Fibroblast of lung (primary cell): ENCODE data around the gene FAM43A. TPM values are rescaled to one million over a fixed set of nuclear protein-coding genes. Genes with fewer than 3 reads are reported as not detected.

Experiments used
- DNase-seq, 2 donors: peaks; one replicate each; pipeline versions ENCODE4 v3.0.0 to v3.0.0-alpha.2; 2010; ENCODE audit warnings: low read depth in 2 of 2
- H2AFZ ChIP-seq: 2 replicates; pipeline ENCODE4 v1.5.1; 2012; ENCODE audit warnings: low read length, control low read depth, inconsistent platforms
- H3K27ac ChIP-seq: 2 replicates; pipeline ENCODE4 v1.5.1; 2011; ENCODE audit warnings: low read length, control low read depth; ENCODE audit not compliant: insufficient read depth
- H3K27me3 ChIP-seq: 2 replicates; pipeline ENCODE4 v1.5.1; 2011; ENCODE audit warnings: mild to moderate bottlenecking, low read length; ENCODE audit not compliant: control insufficient read depth, insufficient read depth
- H3K36me3 ChIP-seq: 2 replicates; pipeline ENCODE4 v1.5.1; 2011; ENCODE audit warnings: low read length; ENCODE audit not compliant: control insufficient read depth, insufficient read depth
- H3K4me1 ChIP-seq: 2 replicates; pipeline ENCODE4 v1.5.1; 2011; ENCODE audit warnings: low read length; ENCODE audit not compliant: control insufficient read depth, insufficient read depth; ENCODE audit errors: extremely low read depth
- H3K4me2 ChIP-seq: 2 replicates; pipeline ENCODE4 v1.5.1; 2011; ENCODE audit warnings: low read length, control low read depth; ENCODE audit not compliant: insufficient read depth; ENCODE audit errors: extremely low read depth
- H3K4me3 ChIP-seq, 4 experiments: fragments of 200-600 bp in 1 of 4; sonication (generic) in 1 of 4; replicated peaks in 1 of 4; 2 replicates each; pipeline ENCODE4 v1.5.1; 2011 to 2016; ENCODE audit warnings: low read length in 4 of 4, low read depth in 3 of 4, mild to moderate bottlenecking in 3 of 4, control low read depth in 2 of 4, inconsistent platforms in 1 of 4, mixed read lengths in 1 of 4; ENCODE audit not compliant: insufficient read depth in 1 of 4; ENCODE audit errors: control extremely low read depth in 1 of 4
- H3K79me2 ChIP-seq: 2 replicates; pipeline ENCODE4 v1.5.1; 2012; ENCODE audit warnings: mild to moderate bottlenecking, low read length, inconsistent platforms; ENCODE audit not compliant: control insufficient read depth, insufficient read depth
- H3K9ac ChIP-seq: 2 replicates; pipeline ENCODE4 v1.5.1; 2011; ENCODE audit warnings: mild to moderate bottlenecking, low read length, control low read depth; ENCODE audit not compliant: insufficient read depth
- H3K9me3 ChIP-seq: 2 replicates; pipeline ENCODE4 v1.5.1; 2012; ENCODE audit warnings: low read depth, low read length; ENCODE audit not compliant: control insufficient read depth, insufficient read depth
- H4K20me1 ChIP-seq: 2 replicates; pipeline ENCODE4 v1.5.1; 2011; ENCODE audit warnings: low read length; ENCODE audit not compliant: control insufficient read depth, insufficient read depth; ENCODE audit errors: extremely low read depth
- EZH2 ChIP-seq: IDR thresholded peaks from 2 replicates; pipeline ENCODE4 v1.5.1; 2012; ENCODE audit warnings: low read length, control low read depth, mild to moderate bottlenecking; ENCODE audit errors: missing control alignments
- polyA plus RNA-seq, 2 donors: library from polyadenylated mRNA; depleted of rRNA in 1 of 2; stranded (reverse) in 1 of 2; unstranded in 1 of 2; fragments of >200 nt; gene quantifications; 2 replicates each; pipeline ENCODE4 v1.2.1, GENCODE V29; 2011 to 2012; ENCODE audit warnings: missing spikeins in 1 of 2
- total RNA-seq: library from RNA; depleted of rRNA; stranded (reverse); fragments of >200 nt; gene quantifications from 2 replicates; pipeline ENCODE4 v1.2.1, GENCODE V29; 2014
- TF ChIP-seq, protein P1 (sequence below), 2 donors: IDR thresholded peaks in 1 of 2; conservative IDR thresholded peaks in 1 of 2; 1 replicate in 1 of 2; 2 replicates in 1 of 2; pipeline ENCODE4 v1.5.1; 2011 to 2012; ENCODE audit warnings: low read length in 2 of 2, control low read depth in 1 of 2, inconsistent platforms in 1 of 2, low read depth in 1 of 2, mild to moderate bottlenecking in 1 of 2

Gene FAM43A
- total and polyA plus RNA-seq, 2 donors (not counting 1 experiment from before 2014, with no cell fraction given) = 3.2 to 8.8 TPM

DNA sequence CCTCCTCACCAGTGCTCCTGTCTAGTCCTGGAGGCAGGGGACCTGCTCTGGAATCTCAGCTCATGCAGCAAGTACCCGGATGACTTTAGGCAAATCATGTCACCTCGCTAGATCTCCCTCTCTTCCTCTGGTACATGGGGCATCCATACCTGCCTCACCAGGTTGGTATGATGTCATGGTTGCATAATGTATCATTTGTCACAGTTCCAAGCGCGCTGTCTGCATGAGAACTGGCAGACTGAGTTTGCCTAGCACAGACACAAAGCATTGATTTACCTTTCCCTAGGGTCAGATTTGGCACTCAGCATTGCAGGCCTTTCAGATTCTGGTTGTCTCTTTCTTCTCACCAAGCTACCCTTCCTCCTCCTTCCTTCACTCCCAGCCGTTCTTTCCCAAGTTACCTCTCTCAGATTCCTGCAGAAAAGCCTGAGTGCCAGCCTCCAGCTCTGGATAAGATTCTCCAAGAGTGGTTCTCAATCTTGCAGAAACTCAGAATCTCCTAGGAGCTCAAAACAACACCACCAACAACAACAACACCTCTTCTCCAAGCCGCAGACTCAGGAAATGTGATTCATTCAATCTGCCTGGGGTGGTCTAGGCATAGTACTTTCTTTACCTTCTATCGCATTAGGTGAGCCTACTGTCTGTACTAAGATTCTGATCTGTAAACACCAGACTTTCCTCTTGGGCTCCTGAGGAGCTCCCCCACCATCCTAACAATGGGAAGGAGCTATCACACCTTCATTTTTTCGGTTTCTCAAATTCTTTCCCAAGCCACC is 29.5 kb downstream of the FAM43A start:
- Histone ChIP-seq H3K4me2 (no peak overlapping the region), H4K20me1 (no peaks in the 10 kb centered on the region), H3K4me3 (no peak overlapping the region), H3K9me3 (no peaks in the 10 kb centered on the region), H2AFZ (no peak overlapping the region), H3K4me1 (no peaks in the 10 kb centered on the region), H3K27me3 (no peaks in the 10 kb centered on the region), H3K27ac (no peak overlapping the region), H3K36me3 (no peaks in the 10 kb centered on the region), H3K9ac (no peak overlapping the region), H3K79me2 (no peaks in the 10 kb centered on the region)
- DNase-seq = no peak
- no peak for TF ChIP-seq EZH2
- TF ChIP-seq, protein P1, sequence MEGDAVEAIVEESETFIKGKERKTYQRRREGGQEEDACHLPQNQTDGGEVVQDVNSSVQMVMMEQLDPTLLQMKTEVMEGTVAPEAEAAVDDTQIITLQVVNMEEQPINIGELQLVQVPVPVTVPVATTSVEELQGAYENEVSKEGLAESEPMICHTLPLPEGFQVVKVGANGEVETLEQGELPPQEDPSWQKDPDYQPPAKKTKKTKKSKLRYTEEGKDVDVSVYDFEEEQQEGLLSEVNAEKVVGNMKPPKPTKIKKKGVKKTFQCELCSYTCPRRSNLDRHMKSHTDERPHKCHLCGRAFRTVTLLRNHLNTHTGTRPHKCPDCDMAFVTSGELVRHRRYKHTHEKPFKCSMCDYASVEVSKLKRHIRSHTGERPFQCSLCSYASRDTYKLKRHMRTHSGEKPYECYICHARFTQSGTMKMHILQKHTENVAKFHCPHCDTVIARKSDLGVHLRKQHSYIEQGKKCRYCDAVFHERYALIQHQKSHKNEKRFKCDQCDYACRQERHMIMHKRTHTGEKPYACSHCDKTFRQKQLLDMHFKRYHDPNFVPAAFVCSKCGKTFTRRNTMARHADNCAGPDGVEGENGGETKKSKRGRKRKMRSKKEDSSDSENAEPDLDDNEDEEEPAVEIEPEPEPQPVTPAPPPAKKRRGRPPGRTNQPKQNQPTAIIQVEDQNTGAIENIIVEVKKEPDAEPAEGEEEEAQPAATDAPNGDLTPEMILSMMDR (conservative IDR thresholded peaks at IDR 0.05 in 1 of 2, IDR thresholded peaks at IDR 0.05 in 1 of 2; ENCODE audit: low read depth in 1 of 2, low read length in 2 of 2) = no peak

DNA sequence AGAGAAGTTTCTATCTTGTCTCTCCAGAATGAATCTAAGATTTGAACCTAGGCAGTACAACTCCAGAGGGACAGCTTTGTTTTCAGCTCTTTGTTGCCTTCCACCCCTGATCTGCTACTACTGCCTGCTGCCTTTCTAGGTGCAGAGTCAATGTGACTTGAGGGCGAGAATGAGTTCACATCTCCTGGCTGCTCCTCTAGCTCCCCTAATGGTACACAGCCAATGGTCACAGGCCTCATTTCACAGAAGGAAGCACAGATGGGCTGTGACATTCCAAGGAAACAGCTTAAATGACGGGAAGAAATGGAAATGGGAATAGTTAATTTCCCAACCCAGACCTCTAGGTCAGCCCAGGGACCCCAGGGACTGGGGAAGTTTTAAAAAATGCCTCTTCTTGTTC is 32.4 kb downstream of the FAM43A start:
- no peaks in the 10 kb centered on the region for H3K36me3 ChIP-seq
- TF ChIP-seq, protein P1 (conservative IDR thresholded peaks at IDR 0.05 in 1 of 2, IDR thresholded peaks at IDR 0.05 in 1 of 2; ENCODE audit: low read depth in 1 of 2, low read length in 2 of 2) = no peak
- no peak for TF ChIP-seq EZH2
- no peaks in the 10 kb centered on the region for H3K27me3 ChIP-seq
- H3K9me3 ChIP-seq = no peaks in the 10 kb centered on the region
- no peak for DNase-seq
- H3K4me1 ChIP-seq = no peaks in the 10 kb centered on the region
- no peaks in the 10 kb centered on the region for H4K20me1 ChIP-seq
- no peak overlapping the region for H3K9ac ChIP-seq
- H3K27ac ChIP-seq = no peak overlapping the region
- no peak overlapping the region for H2AFZ ChIP-seq
- H3K79me2 ChIP-seq = no peaks in the 10 kb centered on the region
- H3K4me2 ChIP-seq = no peak overlapping the region
- H3K4me3 ChIP-seq = no peak overlapping the region

GRCh38 chr3:194720048-194720447 is 34.4 kb downstream of the FAM43A start:
- Histone ChIP-seq H2AFZ (no peak overlapping the region), H3K9me3 (no peaks in the 10 kb centered on the region), H3K27ac (no peak overlapping the region), H3K4me3 (no peak overlapping the region), H3K36me3 (no peaks in the 10 kb centered on the region), H3K4me1 (no peaks in the 10 kb centered on the region), H3K4me2 (no peak overlapping the region), H3K27me3 (no peaks in the 10 kb centered on the region), H3K9ac (no peak overlapping the region), H3K79me2 (no peaks in the 10 kb centered on the region), H4K20me1 (no peaks in the 10 kb centered on the region)
- TF ChIP-seq EZH2 = no peak
- TF ChIP-seq, protein P1 (conservative IDR thresholded peaks at IDR 0.05 in 1 of 2, IDR thresholded peaks at IDR 0.05 in 1 of 2; ENCODE audit: low read depth in 1 of 2, low read length in 2 of 2) = no peak
- no peak for DNase-seq
